ENCODE data around the gene FFAR3. TPM values are rescaled to one million over a fixed set of nuclear protein-coding genes. Genes with fewer than 3 reads are reported as not detected.

FFAR3 gene
- total RNA-seq, 2 experiments from 2014 or later: 0.19 TPM; not detected in 1

DNA sequence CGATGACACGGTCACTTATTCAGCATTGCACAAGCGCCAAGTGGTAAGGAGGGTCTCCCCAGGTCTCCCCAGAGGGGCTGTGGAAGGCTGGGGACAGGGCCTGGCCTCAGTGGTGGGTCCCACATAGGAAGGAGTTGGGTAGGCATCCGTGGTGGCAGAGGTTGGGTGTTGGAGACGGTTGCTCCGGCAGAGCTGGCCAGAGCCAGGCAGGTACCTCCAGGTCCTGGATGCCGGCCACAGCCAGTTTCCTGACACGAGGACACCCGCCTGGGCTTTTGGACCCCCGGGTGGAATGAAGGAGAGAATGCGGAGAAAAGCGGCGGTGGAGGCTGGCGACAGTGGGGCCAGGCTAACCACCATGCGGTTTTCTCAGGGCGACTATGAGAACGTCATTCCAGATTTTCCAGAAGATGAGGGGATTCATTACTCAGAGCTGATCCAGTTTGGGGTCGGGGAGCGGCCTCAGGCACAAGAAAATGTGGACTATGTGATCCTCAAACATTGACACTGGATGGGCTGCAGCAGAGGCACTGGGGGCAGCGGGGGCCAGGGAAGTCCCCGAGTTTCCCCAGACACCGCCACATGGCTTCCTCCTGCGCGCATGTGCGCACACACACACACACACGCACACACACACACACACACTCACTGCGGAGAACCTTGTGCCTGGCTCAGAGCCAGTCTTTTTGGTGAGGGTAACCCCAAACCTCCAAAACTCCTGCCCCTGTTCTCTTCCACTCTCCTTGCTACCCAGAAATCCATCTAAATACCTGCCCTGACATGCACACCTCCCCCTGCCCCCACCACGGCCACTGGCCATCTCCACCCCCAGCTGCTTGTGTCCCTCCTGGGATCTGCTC lies 11.8 kb upstream of the FFAR3 start:
- TF ChIP-seq EZH2phosphoT487 (IDR thresholded peaks at IDR 0.05; ENCODE audit: borderline replicate concordance, low read depth, low read length): no peak
- TF ChIP-seq, protein P1, sequence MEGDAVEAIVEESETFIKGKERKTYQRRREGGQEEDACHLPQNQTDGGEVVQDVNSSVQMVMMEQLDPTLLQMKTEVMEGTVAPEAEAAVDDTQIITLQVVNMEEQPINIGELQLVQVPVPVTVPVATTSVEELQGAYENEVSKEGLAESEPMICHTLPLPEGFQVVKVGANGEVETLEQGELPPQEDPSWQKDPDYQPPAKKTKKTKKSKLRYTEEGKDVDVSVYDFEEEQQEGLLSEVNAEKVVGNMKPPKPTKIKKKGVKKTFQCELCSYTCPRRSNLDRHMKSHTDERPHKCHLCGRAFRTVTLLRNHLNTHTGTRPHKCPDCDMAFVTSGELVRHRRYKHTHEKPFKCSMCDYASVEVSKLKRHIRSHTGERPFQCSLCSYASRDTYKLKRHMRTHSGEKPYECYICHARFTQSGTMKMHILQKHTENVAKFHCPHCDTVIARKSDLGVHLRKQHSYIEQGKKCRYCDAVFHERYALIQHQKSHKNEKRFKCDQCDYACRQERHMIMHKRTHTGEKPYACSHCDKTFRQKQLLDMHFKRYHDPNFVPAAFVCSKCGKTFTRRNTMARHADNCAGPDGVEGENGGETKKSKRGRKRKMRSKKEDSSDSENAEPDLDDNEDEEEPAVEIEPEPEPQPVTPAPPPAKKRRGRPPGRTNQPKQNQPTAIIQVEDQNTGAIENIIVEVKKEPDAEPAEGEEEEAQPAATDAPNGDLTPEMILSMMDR (conservative IDR thresholded peaks at IDR 0.05; ENCODE audit: low read length): no peak
- ChIA-PET POLR2A (interaction anchor here (1.5 to 1.6 kb wide), 2 partner anchors 23 to 27 kb away, joined by 5 to 6 read pairs; no protein-coding TSS in a partner anchor), CTCF (ENCODE audit: unreplicated experiment) (no interaction called here)
- H3K4me3 ChIP-seq (ENCODE audit: low read depth, low read length, poor library complexity, severe bottlenecking): peak overlapping the region; percentile 24
- H3K9me3 ChIP-seq (ENCODE audit: low read length): 0 out of 2 replicates have a peak, but pooled peaks cover 4% of the 10 kb centered on the region
- peaks cover 85% of the 10 kb centered on the region for H3K4me1 ChIP-seq (ENCODE audit: insufficient read depth, low read length, poor library complexity, severe bottlenecking)
- intact Hi-C loops (cut with micrococcal nuclease; ENCODE audit: unreplicated experiment): loop anchor here (2.0 kb wide), 1 partner anchor 78 kb away; the partner anchor contains the start of gene USF2
- no peaks in the 10 kb centered on the region; the same call in 1 of the 2 replicates for H4K20me1 ChIP-seq (ENCODE audit: insufficient read depth, low read length)
- H3K9me2 ChIP-seq (ENCODE audit: insufficient read depth, low read length): no peaks in the 10 kb centered on the region
- BruUV-seq (replicated peaks): TSS peak; percentile 86
- peak; percentile 66 for DNase-seq (ENCODE audit: low spot score)
- no peak overlapping the region for H2AFZ ChIP-seq (ENCODE audit: low read length)
- H3K36me3 ChIP-seq (ENCODE audit: insufficient read depth, low read length): peaks cover 80% of the 10 kb centered on the region
- peak overlapping the region; percentile 96 for H3K27ac ChIP-seq (ENCODE audit: low read depth, low read length, poor library complexity, severe bottlenecking)
- peak overlapping the region; percentile 70 for H3K4me2 ChIP-seq (ENCODE audit: low read length)
- H3K79me2 ChIP-seq (ENCODE audit: insufficient read depth, low read depth, low read length): no peaks in the 10 kb centered on the region

DNA sequence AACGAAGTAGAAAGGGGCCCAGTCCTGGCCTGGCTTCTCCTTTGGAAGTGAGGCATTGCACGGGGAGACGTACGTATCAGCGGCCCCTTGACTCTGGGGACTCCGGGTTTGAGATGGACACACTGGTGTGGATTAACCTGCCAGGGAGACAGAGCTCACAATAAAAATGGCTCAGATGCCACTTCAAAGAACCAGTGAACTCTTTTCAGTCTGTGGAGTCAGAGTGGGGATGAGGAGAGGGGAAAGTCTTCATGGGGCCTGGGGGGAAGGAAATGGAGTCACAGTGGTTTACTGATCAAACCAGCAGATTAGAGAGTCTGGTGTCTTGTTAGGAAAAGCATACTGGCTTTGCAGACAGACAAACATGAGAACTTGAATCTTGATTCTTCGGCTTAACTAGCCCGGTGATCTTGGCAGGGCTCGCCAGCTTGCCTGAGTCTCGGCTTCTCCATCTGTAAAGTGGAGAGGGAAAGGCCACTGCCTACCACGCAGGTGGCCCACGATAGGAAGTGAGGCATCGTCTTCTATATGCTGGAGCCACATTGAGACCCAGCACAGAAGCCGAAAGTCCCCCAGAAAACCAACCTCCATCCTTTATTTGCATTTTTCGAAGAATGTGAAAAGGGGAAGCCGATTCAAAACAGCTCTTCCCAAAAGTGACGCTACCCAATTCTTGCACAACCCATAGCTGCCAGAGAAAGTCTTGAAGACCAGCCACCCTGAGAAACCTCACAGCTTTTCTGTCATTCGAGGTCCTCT lies 10.9 kb upstream of the FFAR3 start, which contains the start of gene FFAR1:
FFAR1 (plus strand) TSS at position 732 of the 759 bp plus-strand sequence. CDS start 3,650 bp downstream, outside the sequence.
- Histone ChIP-seq H3K4me1 (ENCODE audit: insufficient read depth, low read length, poor library complexity, severe bottlenecking) (peaks cover 90% of the 10 kb centered on the region), H3K4me2 (ENCODE audit: low read length) (peak within 1 kb of the TSS; percentile 70), H3K9me2 (ENCODE audit: insufficient read depth, low read length) (no peaks in the 10 kb centered on the region), H3K79me2 (ENCODE audit: insufficient read depth, low read depth, low read length) (no peaks in the 10 kb centered on the region), H3K9me3 (ENCODE audit: low read length) (0 out of 2 replicates have a peak, but pooled peaks cover 4% of the 10 kb centered on the region), H3K4me3 (ENCODE audit: low read depth, low read length, poor library complexity, severe bottlenecking) (peak within 1 kb of the TSS; percentile 32), H4K20me1 (ENCODE audit: insufficient read depth, low read length) (no peaks in the 10 kb centered on the region; the same call in 1 of the 2 replicates), H3K27ac (ENCODE audit: low read depth, low read length, poor library complexity, severe bottlenecking) (peak within 1 kb of the TSS; percentile 96), H2AFZ (ENCODE audit: low read length) (no peak within 1 kb of the TSS), H3K36me3 (ENCODE audit: insufficient read depth, low read length) (peaks cover 70% of the 10 kb centered on the region)
- CTCF ChIA-PET (ENCODE audit: unreplicated experiment): interaction anchor here (1.2 kb wide), 1 partner anchor 14 kb away, joined by 3 read pairs; no protein-coding TSS in a partner anchor
- intact Hi-C loops (cut with micrococcal nuclease; ENCODE audit: unreplicated experiment): loop anchor here (2.0 kb wide), 1 partner anchor 79 kb away; the partner anchor contains the start of gene USF2
- TF ChIP-seq, protein P1 (conservative IDR thresholded peaks at IDR 0.05; ENCODE audit: low read length): no peak
- no peak for TF ChIP-seq EZH2phosphoT487 (IDR thresholded peaks at IDR 0.05; ENCODE audit: borderline replicate concordance, low read depth, low read length)
- POLR2A ChIA-PET: interaction anchor here (1.5 to 3.3 kb wide), 3 partner anchors 17 to 28 kb away, joined by 5 to 33 read pairs (median 6); partner anchors contain the start of gene CD22
- DNase-seq (ENCODE audit: low spot score): peak; percentile 89
- BruUV-seq (replicated peaks): no TSS peak
